ENCODE results near the gene MAP3K1.
"Not testable (repeated sequence)": the region's sequence is repeated elsewhere in the genome, so short reads cannot be mapped to it uniquely, and the experiment has no call there.

Gene MAP3K1

GRCh38 chr5:56815658-56816545, 553 bp downstream of the MAP3K1 start:
- peak in 26 of 56 donors; percentile 10 to 83 (median 70) for DNase-seq

GRCh38 chr5:56816546-56817081, 1.3 kb downstream of the MAP3K1 start:
- DNase-seq: peak in 32 of 56 donors; percentile 4 to 71 (median 40)

- no peak for DNase-seq
Observed at GRCh38 chr5:56817263-56818014, 2.1 kb downstream of the MAP3K1 start.

- DNase-seq: no peak
Observed at GRCh38 chr5:56818450-56819037, 3.2 kb downstream of the MAP3K1 start.

- no peak for DNase-seq
Observed at GRCh38 chr5:56819060-56819881, 3.9 kb downstream of the MAP3K1 start.

- not testable (repeated sequence) for DNase-seq
Observed at GRCh38 chr5:56821868-56822267, 6.5 kb downstream of the MAP3K1 start.

GRCh38 chr5:56822981-56823380, 7.6 kb downstream of the MAP3K1 start:
- DNase-seq: no peak

- DNase-seq: no peak
Observed at GRCh38 chr5:56824019-56824418, 8.7 kb downstream of the MAP3K1 start.

- no peak for DNase-seq
Observed at GRCh38 chr5:56825222-56825824, 10.0 kb downstream of the MAP3K1 start.

GRCh38 chr5:56827049-56827448, 11.7 kb downstream of the MAP3K1 start:
- no peak for DNase-seq

GRCh38 chr5:56827924-56828323, 12.6 kb downstream of the MAP3K1 start:
- DNase-seq: no peak

- DNase-seq: no peak
Observed at GRCh38 chr5:56829137-56829908, 14.0 kb downstream of the MAP3K1 start.

GRCh38 chr5:56831773-56832172, 16.4 kb downstream of the MAP3K1 start:
- no peak for DNase-seq

GRCh38 chr5:56833325-56833724, 18.0 kb downstream of the MAP3K1 start:
- DNase-seq: no peak

GRCh38 chr5:56837381-56837780, 22.0 kb downstream of the MAP3K1 start:
- DNase-seq: no peak

GRCh38 chr5:56837956-56838355, 22.6 kb downstream of the MAP3K1 start:
- DNase-seq: no peak

GRCh38 chr5:56838409-56839039, 23.2 kb downstream of the MAP3K1 start:
- DNase-seq: peak in 6 of 56 donors; percentile 5 to 63 (median 16)

GRCh38 chr5:56839062-56839461, 23.7 kb downstream of the MAP3K1 start:
- no peak for DNase-seq

GRCh38 chr5:56840597-56840996, 25.2 kb downstream of the MAP3K1 start:
- no peak for DNase-seq
